Measurements from ENCODE around the gene P2RY14.

DNA sequence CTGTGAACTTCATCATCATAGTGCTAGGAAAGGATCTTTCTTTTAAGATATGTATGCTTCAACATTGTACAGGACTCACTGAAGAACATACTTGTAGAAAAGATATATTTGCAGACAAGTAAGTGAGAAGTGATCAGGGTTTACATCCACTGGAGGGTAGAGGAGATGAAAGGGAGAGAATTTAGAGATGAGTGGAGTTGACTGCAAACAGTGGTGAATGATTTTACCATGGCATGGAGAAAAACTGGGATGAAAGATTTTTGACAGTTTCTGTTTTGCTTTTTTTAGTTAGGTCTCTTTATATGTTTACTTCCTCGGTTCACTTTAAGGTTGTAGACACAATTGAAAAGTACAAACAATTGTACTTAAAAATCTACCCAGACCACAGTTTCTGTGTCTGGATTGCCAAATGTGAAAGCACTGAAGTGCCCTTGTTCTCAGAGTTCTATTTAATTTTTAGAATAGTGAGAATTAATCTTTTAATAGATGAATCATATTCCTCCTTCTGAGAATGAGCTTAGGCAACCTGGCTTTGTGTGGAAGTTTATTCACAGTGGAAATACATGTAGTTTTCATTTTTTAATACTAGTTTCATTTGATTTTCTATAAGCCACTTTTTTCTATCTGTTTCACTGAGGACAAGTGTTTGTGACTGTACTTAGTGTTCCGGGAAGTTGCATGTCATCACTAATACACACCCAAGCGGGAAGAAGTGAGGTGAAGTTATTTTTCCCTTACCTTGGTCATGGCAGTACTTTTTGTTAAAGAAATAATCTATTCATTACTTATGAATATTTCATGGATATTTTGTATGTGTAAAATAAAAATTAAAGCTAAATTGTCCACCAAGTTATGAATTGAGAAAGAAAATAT is 73.6 kb downstream of the P2RY14 start:
- TF ChIP-seq, protein P1, sequence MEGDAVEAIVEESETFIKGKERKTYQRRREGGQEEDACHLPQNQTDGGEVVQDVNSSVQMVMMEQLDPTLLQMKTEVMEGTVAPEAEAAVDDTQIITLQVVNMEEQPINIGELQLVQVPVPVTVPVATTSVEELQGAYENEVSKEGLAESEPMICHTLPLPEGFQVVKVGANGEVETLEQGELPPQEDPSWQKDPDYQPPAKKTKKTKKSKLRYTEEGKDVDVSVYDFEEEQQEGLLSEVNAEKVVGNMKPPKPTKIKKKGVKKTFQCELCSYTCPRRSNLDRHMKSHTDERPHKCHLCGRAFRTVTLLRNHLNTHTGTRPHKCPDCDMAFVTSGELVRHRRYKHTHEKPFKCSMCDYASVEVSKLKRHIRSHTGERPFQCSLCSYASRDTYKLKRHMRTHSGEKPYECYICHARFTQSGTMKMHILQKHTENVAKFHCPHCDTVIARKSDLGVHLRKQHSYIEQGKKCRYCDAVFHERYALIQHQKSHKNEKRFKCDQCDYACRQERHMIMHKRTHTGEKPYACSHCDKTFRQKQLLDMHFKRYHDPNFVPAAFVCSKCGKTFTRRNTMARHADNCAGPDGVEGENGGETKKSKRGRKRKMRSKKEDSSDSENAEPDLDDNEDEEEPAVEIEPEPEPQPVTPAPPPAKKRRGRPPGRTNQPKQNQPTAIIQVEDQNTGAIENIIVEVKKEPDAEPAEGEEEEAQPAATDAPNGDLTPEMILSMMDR (IDR thresholded peaks at IDR 0.05; ENCODE audit: low read length) = no peak
- no peak for TF ChIP-seq EZH2 (optimal IDR thresholded peaks at IDR 0.05; ENCODE audit: low read depth, low read length)
